NCI-H460 (cell line): Measurements from ENCODE around the gene DELE1. TPM values are rescaled to one million over a fixed set of nuclear protein-coding genes. Genes with fewer than 3 reads are reported as not detected.

ENCODE experiments used
- DNase-seq: peaks from one replicate; pipeline ENCODE4 v3.0.0-alpha.2; 2016; ENCODE audit warnings: low read depth; ENCODE audit errors: extremely low read depth
- total RNA-seq: library from RNA; depleted of rRNA; stranded (reverse); fragments of >200 nt; shearing (Covaris generic); gene quantifications from 2 replicates; pipeline ENCODE4 v1.2.3, GENCODE V29; 2014; rRNA removed

DELE1 gene
- total RNA-seq, 1 experiment from 2014 or later = 78.5 TPM

DNA sequence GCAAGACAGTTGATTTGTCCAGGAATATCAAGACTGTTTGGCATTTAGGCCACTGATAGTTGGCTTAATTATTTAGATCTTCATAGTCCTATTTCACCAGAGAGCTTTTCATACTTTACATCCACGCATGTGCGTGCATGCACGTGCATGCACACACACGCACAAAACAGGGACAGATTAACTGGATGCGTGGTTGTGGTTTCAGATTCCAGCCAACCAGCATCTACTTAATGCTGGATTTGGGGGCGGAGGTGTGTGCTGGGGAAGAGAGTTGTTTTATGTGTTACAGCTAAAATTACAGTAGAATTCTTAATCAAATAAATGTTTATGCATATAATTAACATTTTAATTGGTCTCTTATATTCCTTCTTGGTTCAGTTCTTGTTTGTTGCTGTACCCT, 52.5 kb downstream of the DELE1 start:
- no peak for DNase-seq

DNA sequence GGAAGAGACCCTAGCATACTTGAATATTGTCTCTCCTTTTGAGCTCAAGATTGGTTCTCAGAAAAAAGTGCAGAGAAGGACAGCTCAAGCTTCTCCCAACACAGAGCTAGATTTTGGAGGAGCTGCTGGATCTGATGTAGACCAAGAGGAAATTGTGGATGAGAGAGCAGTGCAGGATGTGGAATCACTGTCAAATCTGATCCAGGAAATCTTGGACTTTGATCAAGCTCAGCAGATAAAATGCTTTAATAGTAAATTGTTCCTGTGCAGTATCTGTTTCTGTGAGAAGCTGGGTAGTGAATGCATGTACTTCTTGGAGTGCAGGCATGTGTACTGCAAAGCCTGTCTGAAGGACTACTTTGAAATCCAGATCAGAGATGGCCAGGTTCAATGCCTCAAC, 54.7 kb downstream of the DELE1 start:
- DNase-seq = no peak

DNA sequence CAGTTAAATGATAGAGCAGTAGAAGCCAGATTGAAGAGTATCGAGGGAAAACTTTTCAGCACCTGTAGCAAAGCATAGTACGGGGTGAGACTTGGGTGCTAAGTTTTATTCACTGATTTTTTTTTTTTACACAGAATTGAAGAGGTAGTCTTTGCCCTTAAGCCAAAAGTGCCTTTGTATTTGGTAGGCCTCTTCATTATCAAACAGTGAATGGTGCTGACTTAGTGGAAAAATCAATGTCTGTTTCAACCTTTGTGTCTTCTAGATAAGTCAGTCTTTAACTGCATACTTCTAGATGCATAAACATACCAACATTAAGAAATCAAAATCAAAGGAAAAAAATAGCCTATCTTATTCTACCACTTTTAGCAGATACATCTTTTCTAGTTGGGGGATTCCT, 59.0 kb downstream of the DELE1 start:
- DNase-seq = no peak

DNA sequence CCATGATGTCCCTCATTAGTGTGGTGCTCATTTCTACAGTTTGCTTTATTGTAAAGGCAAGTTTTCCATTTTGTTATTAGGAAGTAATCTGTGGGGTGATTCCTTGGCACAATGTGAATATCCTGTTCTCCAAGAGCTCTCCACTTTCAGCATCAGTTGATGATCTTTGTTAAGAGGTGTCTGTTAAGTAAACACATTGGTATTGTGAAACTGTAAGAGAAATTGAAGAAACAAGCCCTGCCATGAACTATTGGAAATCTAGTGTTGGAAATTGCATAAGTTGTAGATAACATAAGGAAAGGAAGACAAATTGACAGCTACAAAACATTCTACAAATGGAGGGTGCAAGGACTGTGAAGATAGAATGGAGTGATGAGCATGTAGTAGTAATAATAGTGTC, 62.4 kb downstream of the DELE1 start:
- no peak for DNase-seq

DNA sequence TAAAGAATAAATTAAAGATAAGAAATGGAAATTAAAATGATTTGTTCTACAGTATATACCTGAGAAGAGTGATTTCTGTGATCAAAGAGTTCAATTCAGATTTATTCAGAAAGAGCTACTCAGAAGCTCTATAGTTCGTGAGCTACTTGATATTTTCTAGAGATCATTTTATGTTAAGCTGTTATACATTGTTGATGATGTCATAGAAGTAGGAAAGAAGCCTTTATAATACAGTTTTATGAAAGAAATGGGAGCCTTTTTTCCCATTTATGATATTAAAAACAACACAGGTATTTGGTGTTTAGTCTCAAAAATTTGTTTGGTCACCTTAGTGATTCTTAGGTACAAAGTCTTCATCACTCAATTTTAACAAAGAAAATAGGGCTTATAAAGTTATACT, 66.0 kb downstream of the DELE1 start:
- DNase-seq = no peak

Other genes with a start within 250 kb of the DELE1 start
- 2.9 and 3.7 TPM in 2 replicates for gene ARAP3, start 241.6 kb upstream of the DELE1 start, total RNA-seq
- 3.3 TPM in 2 replicates for gene PCDH1, start 45.5 kb upstream of the DELE1 start, total RNA-seq
- 0.05 and 0.09 TPM in 2 replicates for gene PCDH12, start 34.3 kb downstream of the DELE1 start, total RNA-seq
- 68.6 and 70.7 TPM in 2 replicates for gene RNF14, start 45.2 kb downstream of the DELE1 start, total RNA-seq
- 62.0 and 62.1 TPM in 2 replicates for gene GNPDA1, start 89.2 kb downstream of the DELE1 start, total RNA-seq
- 67.8 and 74.8 TPM in 2 replicates for gene NDFIP1, start 184.9 kb downstream of the DELE1 start, total RNA-seq